HG02610 (cell line): Measurements from ENCODE around the gene PLGLB2.
"Not testable (repeated sequence)": the region's sequence is repeated elsewhere in the genome, so short reads cannot be mapped to it uniquely, and the experiment has no call there.

Experiments
- ATAC-seq: cut with Tn5 transposase; IDR thresholded peaks from one replicate; pipeline ENCODE4 v1.9.1; 2021; ENCODE audit warnings: mild to moderate bottlenecking, moderate library complexity; ENCODE audit not compliant: unreplicated experiment

PLGLB2 gene

DNA sequence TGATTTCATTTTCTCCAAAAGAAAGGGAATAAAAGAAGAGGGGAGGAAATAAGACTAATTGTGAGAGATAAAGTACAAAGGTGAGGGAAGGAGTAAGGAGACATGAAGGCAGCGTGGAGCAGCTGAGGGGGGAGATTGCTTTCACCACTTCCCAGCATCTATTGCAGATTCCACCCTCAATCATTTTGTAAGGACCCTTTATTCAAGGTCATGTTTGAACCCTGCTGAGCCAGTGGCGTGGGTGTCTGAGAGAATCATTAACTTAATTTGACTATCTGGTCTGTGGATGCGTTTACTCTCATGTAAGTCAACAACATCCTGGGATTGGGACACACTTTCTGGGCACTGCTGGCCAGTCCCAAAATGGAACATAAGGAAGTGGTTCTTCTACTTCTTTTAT lies at the start of gene PLGLB2:
PLGLB2 (plus strand) TSS at position 297 of the 400 bp plus-strand sequence; CDS start at position 364, 67 bp downstream.
- not testable (repeated sequence) for ATAC-seq

DNA sequence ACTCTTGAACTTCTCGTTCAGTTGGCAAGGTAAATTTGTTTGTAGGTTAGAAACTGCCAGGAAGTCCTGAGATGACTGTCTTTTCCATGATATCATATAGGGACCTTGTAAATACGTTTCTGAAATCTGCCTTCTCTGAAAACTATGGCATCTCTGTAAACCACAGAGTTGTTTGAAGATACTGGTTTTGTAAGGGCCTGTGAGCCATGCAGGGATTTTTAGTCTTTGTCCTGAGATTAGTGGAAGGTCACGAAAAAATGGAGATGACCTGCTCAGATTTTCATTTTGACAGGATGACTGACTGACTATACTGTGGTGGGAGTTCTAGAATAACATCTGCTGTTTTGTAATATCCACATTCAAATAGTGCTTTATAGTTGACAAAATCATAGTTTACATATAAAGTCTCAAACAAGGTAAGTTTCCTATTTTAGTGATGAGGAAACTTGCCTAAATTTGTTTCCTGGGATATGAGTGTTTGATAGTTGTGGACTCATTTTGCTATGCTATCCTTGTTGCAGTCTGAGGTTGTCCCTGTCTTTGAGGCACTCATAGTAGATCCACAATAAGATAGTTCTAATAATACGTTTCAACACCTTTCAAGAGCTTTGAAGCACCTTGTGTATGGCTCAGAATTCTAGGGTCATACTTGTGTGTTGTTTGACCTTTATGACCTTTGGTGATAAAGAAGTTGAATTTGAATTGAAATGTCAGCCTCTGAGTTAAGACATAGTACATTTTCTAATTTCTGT lies 43.1 kb upstream of the PLGLB2 start:
- not testable (repeated sequence) for ATAC-seq

DNA sequence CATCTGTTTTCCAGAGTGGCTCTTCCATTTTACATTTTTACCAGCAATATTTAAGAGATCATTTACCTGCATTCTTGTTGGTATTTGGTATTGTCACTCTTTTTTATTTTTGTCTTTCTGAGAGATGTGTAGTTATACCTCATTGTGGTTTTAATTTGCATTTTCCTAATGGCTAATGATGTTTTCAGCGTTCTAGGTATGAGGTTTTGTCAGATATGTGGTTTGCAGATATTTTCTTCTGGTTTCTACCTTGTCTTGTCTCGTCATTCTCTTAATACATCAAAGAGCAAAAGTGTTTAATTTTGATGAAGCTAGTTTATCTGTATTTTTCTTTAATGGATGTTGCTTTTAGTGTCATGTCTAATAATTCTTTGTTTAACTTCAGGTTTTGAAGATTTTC lies 39.5 kb upstream of the PLGLB2 start:
- not testable (repeated sequence) for ATAC-seq

DNA sequence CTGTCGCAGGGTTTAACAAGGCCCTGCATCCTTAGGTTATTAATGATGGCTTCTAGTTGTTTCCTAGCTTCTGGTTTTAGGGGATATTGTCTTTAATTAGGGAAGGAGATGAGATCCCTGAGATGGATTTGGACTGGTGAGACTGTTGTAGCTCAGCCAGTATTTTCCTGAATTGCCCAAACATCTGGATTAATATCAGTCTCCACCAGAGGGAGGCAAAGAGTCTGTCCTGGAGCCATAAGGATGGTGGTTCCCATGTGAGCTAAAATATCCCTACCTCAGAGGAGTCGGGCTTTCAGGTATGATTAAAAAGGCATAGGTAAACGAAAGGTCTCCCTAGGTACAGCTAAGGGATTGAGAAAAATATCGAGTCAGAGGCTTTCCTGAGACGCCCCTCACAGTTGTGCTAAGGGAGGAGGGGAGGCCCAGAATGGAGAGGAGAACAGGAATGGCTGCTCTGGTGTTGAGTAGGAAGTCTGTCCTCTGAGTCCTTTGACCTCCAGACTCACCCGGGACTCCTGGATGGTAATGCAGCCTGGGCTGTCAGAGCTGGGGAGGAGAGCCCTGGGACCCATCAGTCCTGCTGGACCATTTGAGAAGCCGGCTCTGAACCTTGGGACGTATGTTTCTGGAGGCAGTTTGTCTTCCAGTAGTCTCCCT lies 19.8 kb upstream of the PLGLB2 start:
- ATAC-seq = not testable (repeated sequence)

DNA sequence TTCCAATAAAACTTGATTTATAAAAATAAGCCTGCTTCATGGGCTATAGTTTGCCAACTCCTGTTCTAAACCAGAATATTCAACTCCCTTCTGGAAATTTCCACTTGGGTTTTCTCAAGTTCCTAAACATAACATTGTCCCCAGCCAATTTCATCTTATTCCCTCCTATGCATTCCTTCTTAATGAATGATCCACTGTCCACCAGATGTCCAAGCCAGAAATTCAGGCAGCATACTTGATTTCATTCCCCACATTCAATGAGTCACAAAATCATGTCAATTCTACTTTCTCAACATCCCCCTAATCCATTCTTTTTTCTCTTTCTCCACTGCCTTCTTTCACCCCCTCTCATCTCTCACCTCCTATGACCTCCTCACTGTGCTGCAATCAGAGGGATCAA lies 7.0 kb upstream of the PLGLB2 start:
- ATAC-seq = not testable (repeated sequence)

DNA sequence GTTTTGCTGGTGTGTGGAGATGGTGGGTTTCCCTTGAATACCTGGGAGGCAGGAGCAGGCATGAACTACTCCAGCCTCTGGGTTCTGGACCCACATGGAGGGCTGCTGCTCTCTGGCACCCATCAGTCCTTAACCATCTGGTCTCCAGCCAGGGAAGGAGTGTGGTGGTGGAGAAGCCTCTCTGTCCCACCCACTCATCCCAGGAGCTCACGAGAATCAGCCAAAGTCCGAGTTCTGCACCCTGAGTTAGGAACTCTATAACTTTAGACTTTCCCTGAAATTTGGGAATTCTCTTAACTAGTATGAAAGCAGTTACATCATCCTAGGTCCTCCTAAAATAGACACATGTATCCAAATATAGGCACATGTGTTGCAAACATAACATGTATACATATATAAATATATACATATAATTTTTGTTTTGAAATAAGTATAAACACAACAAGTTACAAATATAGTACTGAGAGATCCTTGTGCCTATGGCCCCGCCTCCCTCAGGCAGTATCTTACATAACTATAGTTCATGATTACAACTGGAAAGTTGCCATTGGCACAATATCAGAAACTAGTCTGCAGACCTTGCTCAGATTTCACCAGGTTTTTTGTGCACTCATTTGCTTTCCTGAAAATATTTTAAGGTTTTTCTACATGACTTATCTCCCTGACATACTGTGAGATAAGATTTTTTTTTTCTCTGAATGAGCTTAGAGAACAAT lies 5.3 kb upstream of the PLGLB2 start:
- ATAC-seq = not testable (repeated sequence)

DNA sequence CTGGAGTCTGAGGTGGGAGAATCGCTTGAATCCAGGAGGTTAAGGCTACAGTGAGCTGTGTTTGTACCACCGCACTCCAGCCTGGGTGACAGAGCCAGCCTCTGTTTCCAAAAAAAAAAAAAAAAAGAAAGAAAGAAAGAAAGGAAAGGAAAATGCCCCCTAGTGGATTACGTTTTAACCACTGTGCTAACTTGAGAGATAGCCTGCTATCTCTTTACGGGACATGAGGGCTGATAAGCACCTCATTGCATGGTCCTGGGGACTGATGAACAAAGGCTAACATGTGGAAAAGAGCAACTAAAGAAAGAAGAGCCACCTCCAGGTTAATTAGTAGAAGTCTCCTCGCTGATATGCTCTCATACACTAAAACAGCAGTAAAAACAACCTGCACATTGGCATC lies 4.2 kb upstream of the PLGLB2 start:
- not testable (repeated sequence) for ATAC-seq

DNA sequence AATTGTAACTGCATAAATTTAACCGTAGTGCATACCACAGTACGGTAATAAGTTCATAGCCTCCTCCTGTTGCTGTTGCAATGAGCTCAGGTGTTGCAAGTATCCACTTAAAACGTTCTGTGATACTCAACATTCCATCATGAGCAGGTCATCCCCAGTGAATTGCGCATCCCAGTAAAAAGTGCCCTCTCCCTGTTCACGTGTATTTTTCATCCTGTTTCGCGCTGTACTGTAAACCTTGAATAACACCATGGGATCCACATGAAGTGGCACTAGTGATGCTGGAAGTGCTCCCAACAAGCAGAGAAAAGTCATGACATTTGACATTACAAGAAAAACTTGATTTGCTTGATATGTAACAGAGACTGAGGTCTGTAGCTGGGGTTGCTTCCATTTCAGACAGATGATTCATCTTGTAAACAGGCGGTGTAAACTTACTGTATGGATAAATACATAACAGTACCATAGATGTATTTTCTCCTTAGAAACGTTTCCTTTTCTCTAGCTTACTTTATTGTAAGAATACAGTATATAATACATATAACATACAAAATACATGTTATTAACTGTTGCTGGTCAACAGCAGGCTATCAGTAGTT lies 2.4 kb upstream of the PLGLB2 start:
- ATAC-seq = not testable (repeated sequence)

DNA sequence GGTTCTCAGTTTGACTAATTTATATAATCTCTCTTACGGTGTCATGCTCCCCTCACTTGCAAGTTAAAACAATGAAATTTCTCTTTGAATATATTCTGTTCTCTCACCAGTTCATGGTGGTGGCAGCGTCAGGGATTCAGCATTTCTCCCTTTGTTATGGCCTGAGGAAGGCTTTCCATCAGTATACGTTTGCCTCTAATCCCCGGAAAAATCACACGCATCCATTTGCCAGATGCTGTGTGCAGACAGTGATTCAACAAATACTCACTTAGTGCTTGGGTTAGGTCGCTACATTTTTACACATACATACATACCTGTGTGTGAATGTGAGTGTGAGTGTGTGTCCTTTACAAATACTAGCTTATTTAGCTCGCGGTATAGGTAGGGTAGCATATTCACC lies 637 bp downstream of the PLGLB2 start:
- not testable (repeated sequence) for ATAC-seq

DNA sequence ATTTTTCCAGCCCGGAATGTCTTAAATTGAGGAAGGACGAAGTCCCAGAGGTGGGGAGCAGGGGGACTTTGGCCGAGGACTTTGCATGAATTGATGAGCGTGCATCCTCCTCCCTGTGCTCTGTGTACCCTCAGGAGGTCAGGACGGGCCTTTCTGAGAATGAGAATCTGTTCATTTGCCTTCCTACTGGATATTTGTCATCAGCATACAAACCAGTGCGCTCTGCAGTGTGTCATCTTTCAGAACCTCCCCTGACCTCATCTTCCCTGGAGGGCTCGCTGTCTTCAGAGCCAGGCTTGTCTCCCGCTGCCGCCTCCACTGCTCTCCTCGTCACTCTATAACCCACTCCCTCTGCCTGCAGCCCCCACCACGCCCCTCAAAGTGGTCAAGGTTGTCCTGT lies 2.7 kb downstream of the PLGLB2 start:
- ATAC-seq = not testable (repeated sequence)

DNA sequence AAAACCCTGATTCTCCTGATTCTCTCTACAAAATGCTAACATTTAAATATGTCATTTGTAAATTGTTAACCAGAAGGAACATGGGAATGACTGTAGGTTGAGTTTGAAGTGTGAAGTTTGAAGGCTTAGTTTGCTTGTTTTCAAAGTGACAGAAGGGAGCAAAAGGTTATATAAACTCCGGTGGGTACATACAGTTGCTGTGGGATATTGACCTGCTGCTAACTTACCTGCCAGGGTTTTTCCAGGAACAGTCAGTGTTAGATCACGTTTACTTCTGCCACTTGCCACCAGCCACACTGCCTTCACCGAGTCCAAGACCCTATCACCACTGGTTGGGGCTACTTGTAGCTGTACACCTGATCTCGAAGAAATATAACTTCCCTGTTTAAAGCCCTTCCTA lies 6.9 kb downstream of the PLGLB2 start:
- ATAC-seq = not testable (repeated sequence)
